Stimulated activated CD4-positive, alpha-beta T cell treated with anti-CD3 and anti-CD28 coated beads, Interleukin-4, amount 100 ng/mL, for 48 hours (primary cell): ENCODE results near the gene KAZN.

ENCODE experiments used
- DNase-seq, 2 donors: peaks; one replicate each; pipeline ENCODE4 v3.0.0-alpha.2; 2020; ENCODE audit warnings: low read depth in 2 of 2

The KAZN gene

GRCh38 chr1:15062479-15063099 lies 464.1 kb downstream of the KAZN start:
- no peak for DNase-seq

DNA sequence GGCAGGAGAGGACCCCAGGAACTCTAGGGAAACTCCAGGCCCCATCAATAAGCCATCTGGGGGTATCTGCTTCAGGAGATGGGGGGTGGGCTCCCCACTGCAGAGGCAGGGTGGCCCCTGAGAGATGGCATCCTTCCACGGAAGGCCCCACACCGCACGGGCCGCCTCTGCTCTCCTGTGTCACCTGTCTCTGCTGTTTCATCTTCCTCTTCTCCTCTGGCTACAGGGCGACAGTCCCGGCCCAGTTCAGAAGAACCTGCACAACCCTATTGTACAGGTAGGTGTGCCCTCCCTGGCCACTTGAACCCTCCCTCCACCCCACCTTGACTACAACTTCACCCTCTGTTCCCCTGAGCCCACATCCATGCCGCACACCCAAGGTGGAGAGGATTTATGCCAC lies 464.9 kb downstream of the KAZN start:
- DNase-seq = no peak

- no peak for DNase-seq
Observed at GRCh38 chr1:15063783-15064182, 465.3 kb downstream of the KAZN start.

DNA sequence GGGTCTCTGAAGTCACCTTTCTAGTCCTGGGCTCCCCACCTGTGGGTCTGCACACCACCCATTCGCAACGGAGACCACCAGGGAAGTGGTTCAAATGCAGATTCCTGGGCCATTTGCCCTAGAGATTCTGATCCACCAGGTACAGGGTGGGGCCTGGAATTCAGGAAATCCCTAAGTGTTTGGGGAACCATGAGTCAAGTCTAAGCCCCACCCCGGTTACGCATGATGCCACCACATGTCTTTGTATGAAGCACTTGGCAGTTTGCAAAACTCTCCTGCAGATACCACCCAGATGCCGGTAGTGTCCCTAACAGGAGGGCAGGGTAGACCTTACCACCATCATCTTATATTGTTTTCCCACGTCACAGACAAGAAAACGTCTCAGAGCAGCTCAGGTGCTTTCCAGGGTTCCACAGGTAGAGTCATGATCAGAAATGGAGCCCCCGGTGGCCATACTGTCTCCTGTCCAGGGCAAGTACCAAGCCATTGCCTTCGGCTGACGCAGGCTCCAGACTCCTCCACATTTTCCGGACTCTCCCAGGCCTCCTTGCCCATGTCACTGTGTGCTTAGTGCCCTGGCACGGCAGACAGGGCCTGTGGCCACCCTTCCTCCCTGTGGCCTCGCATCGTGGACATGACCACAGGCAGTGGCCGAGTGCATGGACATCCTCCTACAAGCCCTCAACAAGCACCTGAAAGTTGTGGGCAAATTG lies 465.9 kb downstream of the KAZN start:
- DNase-seq = no peak

DNA sequence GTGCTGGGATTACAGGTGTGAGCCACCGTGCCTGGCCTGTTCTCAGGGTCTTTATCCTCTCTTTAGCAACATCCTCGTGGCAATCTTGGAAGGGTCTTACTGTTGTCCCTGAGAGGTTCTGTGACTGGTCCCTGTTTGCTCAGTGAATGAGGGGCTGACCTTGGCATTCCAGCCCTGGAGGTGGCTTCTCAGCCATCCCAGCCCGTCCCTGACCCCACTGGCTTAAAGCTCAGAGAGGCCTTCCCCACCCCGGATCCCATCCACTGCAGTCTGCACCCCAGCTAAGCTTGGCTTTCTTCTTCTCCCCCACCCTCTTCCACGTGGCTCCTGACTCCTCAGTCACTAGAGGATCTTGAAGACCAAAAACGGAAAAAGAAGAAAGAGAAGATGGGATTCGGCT lies 466.8 kb downstream of the KAZN start:
- no peak for DNase-seq

DNA sequence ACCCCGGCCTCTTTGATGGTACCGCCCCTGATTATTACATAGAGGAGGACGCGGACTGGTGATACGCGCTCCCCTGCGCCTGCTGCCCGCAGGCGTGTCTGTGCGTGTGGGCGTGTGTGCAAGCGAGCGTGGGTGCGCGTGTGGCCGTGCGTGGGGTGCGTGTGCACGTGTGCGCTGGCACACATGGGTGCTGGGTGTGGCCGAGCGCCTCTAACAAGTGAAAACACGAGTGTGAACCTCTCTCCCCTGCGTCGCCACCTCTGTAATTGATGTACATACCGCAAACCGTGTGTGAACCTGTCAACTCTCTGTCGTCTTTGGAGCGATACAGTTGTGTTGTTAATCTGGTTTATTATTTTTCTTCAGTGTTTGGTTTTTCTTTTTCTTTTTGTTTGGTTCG lies 467.3 kb downstream of the KAZN start:
- DNase-seq = no peak

- no peak for DNase-seq
Observed at GRCh38 chr1:15066191-15066590, 467.7 kb downstream of the KAZN start.

- DNase-seq = no peak
Observed at GRCh38 chr1:15067148-15067547, 468.7 kb downstream of the KAZN start.

DNA sequence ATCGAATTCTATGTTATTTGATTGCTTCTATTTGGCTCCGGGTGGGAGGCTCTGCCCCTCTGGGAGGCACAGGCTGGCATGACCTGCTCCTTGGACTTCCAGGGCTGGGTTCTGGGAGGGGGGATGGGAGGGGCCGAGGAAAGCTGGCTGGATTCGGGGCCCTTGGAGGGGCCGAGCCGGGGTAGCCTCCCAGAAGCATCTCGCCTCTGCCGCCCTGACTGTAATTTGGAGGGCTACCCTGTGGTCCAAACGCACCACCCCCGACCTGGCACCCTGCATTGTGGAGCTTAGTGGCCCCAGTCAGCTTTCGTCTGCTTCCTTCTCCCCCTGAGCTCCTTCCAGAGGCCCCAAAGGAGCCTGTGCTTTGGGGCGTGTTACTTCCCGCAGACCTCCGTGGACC lies 469.7 kb downstream of the KAZN start:
- no peak for DNase-seq

DNA sequence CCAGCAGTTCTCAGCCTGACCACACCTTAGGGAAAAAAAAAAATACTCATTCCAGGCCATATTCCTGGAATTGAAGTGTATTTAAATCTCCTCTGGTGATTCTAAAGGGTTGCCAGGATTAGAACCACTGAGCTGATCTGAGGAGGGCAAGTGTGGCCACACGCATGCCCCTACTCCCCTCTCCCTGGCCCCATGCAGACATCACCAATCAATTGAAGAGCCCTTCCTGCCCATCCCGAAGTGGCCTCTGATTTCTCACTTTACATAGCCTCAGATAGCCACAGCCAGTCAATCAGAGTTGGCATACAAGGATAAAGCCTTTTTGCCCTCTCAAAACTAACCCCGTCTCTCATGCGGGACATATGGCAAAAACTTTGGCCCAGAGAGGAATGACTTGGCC lies 470.5 kb downstream of the KAZN start:
- no peak for DNase-seq

- DNase-seq = no peak
Observed at GRCh38 chr1:15070145-15070748, 471.8 kb downstream of the KAZN start.

- no peak for DNase-seq
Observed at GRCh38 chr1:15071936-15072335, 473.5 kb downstream of the KAZN start.

GRCh38 chr1:15073799-15074308 lies 475.4 kb downstream of the KAZN start:
- DNase-seq = no peak

- no peak for DNase-seq
Observed at GRCh38 chr1:15075175-15075574, 476.7 kb downstream of the KAZN start.

DNA sequence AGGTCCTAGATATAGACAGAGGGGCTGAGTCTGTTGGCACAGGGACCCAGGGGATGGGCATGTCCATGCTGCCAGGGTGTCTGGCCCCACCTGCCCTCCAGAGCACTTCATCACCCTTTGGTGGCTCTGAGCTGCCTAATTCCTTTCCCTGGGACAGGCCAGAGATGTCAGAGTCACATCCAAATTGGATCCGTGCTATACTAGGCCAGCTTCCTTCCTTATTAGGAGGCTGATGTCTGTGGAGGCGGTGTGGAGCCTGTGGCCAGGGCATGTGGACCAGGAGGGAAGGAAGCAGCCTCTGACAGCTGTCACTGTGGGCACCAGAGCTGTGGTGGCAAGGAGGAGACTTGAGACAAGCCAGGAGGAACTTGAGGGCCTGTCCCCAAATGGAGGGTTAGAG lies 477.3 kb downstream of the KAZN start:
- no peak for DNase-seq

DNA sequence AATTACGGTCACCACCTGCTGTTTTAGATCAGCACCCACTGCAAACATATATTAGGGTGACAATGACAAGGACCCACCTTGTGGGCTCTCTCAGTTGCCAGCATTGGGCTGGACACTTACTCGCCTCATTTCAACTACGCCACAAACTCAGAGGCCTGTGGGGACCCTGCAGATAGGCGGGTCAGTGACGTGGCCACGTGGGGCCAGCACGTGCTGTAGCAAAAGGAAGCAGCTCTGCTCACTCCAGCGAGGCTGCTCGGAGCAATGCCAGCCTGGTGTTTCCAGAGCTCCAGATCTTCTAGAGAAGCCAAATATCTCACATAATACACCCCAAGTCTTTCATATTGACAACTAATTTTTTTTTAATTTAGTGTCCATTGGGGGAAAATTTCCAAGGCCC lies 478.3 kb downstream of the KAZN start:
- DNase-seq = no peak

DNA sequence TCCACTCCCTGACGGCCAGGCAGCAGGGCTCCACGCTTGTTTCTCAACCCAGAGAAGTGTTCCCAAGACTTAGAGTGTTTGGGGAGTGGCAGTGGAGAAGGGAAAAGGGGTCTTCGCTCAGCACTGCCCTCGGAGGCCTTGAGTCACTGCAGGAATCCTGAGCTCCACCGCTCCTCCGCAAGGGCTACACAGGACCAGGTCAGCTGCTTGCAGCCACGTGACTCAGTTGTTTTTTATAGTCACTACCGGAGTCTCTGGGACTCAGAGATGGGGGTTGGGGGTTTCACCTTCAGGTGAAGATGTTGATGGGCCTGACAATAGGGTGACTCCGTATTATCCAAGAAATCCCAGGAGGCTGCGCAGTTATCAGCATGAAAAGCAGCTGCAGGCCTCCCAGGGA lies 478.9 kb downstream of the KAZN start:
- DNase-seq = no peak

DNA sequence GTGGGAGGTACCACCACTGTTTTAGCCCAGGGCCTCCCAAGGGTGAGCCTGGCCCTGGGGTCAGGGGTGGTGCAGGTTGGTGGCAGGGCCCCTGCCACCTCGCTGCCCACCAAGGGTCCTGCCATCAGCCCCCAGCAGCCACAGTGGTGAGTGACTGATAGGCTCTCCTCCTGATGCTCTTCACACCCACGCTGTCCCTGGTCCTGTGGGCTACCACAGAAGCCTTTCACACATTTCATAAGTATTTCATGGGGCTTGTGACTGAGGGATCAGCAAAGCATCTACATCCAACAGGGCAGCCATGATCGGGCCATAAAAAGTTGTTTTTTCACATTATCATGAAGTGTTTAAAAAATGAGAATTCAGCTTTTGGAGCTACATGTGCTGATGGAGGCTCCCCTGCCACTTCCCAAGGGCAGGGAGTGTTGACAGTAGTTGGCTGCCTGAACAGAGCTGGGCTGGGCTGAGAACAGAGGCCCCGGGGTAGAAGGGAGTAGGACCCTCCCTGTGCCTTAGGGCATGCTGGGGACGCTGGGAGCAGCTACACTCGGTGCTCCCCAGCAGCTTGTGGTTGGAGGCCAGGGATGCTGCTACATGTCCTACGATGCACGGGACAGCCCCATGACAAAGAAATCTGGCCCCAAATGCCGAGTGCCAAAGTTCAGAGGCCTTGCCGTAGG lies 482.0 kb downstream of the KAZN start:
- DNase-seq = no peak

DNA sequence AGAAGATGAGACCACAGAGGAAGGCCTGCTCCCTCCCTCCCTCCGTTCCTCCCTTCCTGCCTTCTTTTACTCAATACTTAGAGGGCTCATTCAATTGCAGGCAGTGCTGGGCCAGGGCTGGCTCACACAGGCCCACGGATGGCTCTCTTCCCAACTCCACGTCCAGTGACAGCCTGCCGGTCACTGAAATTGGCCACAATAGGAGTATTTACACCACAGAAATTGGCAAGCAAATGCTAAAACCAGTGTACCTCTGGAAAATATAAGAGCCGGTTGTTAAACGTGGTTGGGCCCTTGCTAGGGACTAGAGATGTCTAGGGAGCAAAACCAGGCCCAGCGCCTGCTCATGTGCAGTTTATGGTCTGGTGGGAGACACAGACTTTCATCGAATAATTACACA lies 482.6 kb downstream of the KAZN start:
- DNase-seq = no peak

DNA sequence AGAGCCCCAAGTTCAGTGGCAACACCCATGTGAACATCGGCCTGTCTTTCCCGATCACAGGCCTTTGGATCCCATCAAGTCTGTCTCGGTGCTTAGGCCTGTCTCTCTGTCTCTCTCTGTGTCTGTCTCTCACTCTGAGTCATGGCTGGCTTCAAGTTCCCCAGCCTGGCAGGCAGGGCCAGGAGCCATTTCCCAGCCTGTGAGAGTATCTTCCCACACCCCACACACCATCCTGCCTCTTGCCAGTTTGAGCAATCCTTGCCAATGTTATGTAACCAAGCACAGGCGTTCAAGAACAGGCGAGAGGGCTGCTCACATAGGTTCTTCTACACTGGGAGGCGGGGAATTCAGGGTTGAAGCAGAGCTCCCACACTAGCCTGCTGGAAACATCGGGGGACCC lies 485.1 kb downstream of the KAZN start:
- DNase-seq = no peak

- DNase-seq = no peak
Observed at GRCh38 chr1:15088281-15088971, 489.9 kb downstream of the KAZN start.
